Amygdala (tissue), 56 donors: ENCODE results near the gene ULBP1.
A peak's percentile ranks its signal among the peaks of the same experiment; 100 is the strongest.
"Not testable (repeated sequence)": the region's sequence is repeated elsewhere in the genome, so short reads cannot be mapped to it uniquely, and the experiment has no call there.

Source experiments
- DNase-seq, 56 donors: peaks; one replicate each; lab custom pipeline; 2025; lab: John Stamatoyannopoulos, UW

The ULBP1 gene

GRCh38 chr6:149963462-149964307, at the start of gene ULBP1:
Gene ULBP1 (plus strand): TSS chr6:149963943. CDS start chr6:149964050, 107 bp downstream.
- peak in 32 of 56 donors; percentile 10 to 76 (median 28) for DNase-seq

- no peak for DNase-seq
Measured at GRCh38 chr6:149915970-149916865, 47.5 kb upstream of the ULBP1 start.

- DNase-seq, result no peak
Measured at GRCh38 chr6:149917679-149918078, 46.1 kb upstream of the ULBP1 start.

- no peak for DNase-seq
Measured at GRCh38 chr6:149918151-149918905, 45.4 kb upstream of the ULBP1 start.

- not testable (repeated sequence) for DNase-seq
Measured at GRCh38 chr6:149919126-149919833, 44.5 kb upstream of the ULBP1 start.

- no peak for DNase-seq
Measured at GRCh38 chr6:149919834-149920225, 43.9 kb upstream of the ULBP1 start.

- no peak for DNase-seq
Measured at GRCh38 chr6:149921361-149921760, 42.4 kb upstream of the ULBP1 start.

GRCh38 chr6:149922091-149922490, 41.7 kb upstream of the ULBP1 start:
- DNase-seq, result not testable (repeated sequence)

GRCh38 chr6:149922642-149923326, 41.0 kb upstream of the ULBP1 start, which contains the start of gene RAET1G:
Gene RAET1G (minus strand): TSS chr6:149923121. CDS start chr6:149923010, 111 bp downstream.
- peak in 52 of 56 donors; percentile 4 to 83 (median 54) for DNase-seq

GRCh38 chr6:149923327-149923986, 40.3 kb upstream of the ULBP1 start:
- DNase-seq, result no peak

- no peak for DNase-seq
Measured at GRCh38 chr6:149924206-149924932, 39.4 kb upstream of the ULBP1 start.

GRCh38 chr6:149924933-149925252, 38.9 kb upstream of the ULBP1 start:
- DNase-seq, result no peak

GRCh38 chr6:149925253-149925973, 38.3 kb upstream of the ULBP1 start:
- peak in 1 of 56 donors; percentile 8 for DNase-seq

- peak in 48 of 56 donors; percentile 3 to 76 (median 40) for DNase-seq
Measured at GRCh38 chr6:149925974-149926777, 37.6 kb upstream of the ULBP1 start.

GRCh38 chr6:149927025-149927424, 36.7 kb upstream of the ULBP1 start:
- not testable (repeated sequence) for DNase-seq

- DNase-seq, result no peak
Measured at GRCh38 chr6:149929422-149929821, 34.3 kb upstream of the ULBP1 start.
